ENCODE measurements around the gene PLLP. TPM values are rescaled to one million over a fixed set of nuclear protein-coding genes. Genes with fewer than 3 reads are reported as not detected.

PLLP gene
- total RNA-seq, 4 donors from 2014 or later, result 9.0 to 49.1 (median 12.2) TPM

DNA sequence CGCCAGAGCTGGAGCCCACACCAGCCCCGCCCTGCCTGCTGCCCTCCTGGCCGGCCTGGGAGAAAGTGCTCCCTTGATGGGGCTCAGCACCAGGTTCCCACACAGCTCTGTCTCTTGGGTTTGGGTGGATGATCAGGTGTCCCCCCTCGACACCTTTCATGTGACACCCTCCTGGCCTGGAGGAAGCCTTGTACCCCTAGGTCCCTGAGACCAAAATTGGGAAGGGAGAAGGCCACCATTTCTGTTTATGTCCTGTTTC lies 19.4 kb upstream of the PLLP start:
- TF ChIP-seq, protein P1, sequence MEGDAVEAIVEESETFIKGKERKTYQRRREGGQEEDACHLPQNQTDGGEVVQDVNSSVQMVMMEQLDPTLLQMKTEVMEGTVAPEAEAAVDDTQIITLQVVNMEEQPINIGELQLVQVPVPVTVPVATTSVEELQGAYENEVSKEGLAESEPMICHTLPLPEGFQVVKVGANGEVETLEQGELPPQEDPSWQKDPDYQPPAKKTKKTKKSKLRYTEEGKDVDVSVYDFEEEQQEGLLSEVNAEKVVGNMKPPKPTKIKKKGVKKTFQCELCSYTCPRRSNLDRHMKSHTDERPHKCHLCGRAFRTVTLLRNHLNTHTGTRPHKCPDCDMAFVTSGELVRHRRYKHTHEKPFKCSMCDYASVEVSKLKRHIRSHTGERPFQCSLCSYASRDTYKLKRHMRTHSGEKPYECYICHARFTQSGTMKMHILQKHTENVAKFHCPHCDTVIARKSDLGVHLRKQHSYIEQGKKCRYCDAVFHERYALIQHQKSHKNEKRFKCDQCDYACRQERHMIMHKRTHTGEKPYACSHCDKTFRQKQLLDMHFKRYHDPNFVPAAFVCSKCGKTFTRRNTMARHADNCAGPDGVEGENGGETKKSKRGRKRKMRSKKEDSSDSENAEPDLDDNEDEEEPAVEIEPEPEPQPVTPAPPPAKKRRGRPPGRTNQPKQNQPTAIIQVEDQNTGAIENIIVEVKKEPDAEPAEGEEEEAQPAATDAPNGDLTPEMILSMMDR (IDR thresholded peaks at IDR 0.05), result no peak
- ATAC-seq (ENCODE audit: low FRiP score) (no peak), DNase-seq (ENCODE audit: low spot score) (no peak)

GRCh38 chr16:57303021-57303909 lies 18.8 kb upstream of the PLLP start:
- ATAC-seq (ENCODE audit: low FRiP score), result no peak
- no peak for DNase-seq (ENCODE audit: low spot score)
- TF ChIP-seq, protein P1 (IDR thresholded peaks at IDR 0.05), result no peak

GRCh38 chr16:57301126-57301817 lies 16.8 kb upstream of the PLLP start:
- no peak for DNase-seq (ENCODE audit: low spot score)
- ATAC-seq (ENCODE audit: low FRiP score), result no peak
- TF ChIP-seq, protein P1 (IDR thresholded peaks at IDR 0.05), result no peak

GRCh38 chr16:57300387-57301125 lies 16.1 kb upstream of the PLLP start:
- DNase-seq (ENCODE audit: low spot score) (peak; percentile 95), ATAC-seq (ENCODE audit: low FRiP score) (peak; percentile 94)
- TF ChIP-seq, protein P1 (IDR thresholded peaks at IDR 0.05), result peak in 2 of 3 donors; percentile 85 to 88

DNA sequence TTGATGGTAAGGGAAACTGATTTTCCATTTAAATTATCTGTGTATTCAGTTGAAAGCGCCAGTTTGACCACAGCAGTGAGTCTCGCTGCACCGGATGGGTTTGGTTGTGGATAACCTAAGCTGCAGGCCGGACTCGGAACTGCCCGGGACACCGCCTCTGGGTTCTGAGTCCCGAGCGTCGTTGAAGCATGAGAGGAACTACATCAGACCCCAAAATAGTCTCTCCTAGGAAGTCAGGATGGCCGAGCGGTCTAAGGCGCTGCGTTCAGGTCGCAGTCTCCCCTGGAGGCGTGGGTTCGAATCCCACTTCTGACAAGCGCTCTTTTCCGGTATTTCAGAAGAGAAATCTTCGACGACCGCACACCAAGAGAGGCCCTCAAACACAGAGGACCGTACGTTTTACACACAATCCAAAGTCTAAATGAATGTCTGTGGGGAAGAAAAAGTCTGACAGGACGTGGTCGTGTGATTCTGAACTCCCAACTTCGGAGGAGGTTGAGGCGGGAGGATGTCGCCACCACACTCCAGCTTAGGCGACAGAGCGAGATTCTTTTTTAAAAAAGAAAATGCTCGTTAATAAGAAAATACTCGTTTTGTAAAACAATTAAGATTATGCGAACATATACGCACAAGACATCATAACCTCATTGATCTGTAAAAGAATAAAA lies 15.4 kb upstream of the PLLP start:
- ATAC-seq (ENCODE audit: low FRiP score) (peak; percentile 86), DNase-seq (ENCODE audit: low spot score) (peak; percentile 79)
- TF ChIP-seq, protein P1 (IDR thresholded peaks at IDR 0.05), result peak in 1 of 3 donors; percentile 52

DNA sequence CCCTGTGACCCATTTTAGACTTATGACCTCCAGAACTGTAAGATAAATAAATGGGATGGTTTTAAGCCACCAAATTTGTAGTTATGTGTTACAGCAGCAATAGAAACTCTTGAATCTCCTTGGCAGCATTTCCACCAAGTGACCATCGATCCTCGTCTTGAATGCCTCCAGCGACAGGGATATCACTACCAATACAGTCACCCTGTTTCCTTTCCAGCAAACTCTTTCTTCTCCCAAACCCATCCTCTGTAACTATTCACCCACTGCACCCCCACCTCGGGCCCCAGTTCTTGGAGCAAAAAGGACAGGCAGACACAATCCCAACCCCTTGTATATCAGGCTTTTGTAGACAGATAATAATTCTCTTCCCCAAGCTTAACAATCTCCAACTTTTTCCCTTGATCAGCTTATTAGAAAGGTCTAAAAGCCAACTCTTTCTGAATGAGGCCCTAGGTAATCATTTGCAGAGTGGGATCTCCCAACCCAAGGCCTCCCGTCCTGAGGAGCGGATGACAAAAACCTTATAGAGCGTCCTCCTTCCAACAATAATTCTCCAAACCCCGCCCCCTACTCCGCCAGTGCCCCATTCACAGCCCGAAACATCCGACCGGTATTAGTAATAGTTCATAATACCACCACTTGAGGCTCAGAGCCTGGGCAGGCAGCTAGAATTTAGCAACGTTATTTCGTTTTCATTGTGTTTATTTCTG lies 14.7 kb upstream of the PLLP start:
- TF ChIP-seq, protein P1 (IDR thresholded peaks at IDR 0.05), result peak in 1 of 3 donors; percentile 8
- DNase-seq (ENCODE audit: low spot score), result peak; percentile 38
- peak; percentile 73 for ATAC-seq (ENCODE audit: low FRiP score)

Measured in omental fat pad (tissue), 4 donors.